ENCODE results near the gene PRR12.

The PRR12 gene

GRCh38 chr19:49651029-49651819 lies 60.2 kb downstream of the PRR12 start:
- DNase-seq, result no peak

- no peak for DNase-seq
These were observed 61.0 kb downstream of the PRR12 start for GRCh38 chr19:49651820-49652550.

GRCh38 chr19:49652551-49653465 lies 61.8 kb downstream of the PRR12 start:
- DNase-seq, result no peak

- DNase-seq, result no peak
These were observed 62.5 kb downstream of the PRR12 start for GRCh38 chr19:49653466-49653806.

GRCh38 chr19:49654581-49654980 lies 63.6 kb downstream of the PRR12 start:
- no peak for DNase-seq

GRCh38 chr19:49655570-49656455 lies 64.8 kb downstream of the PRR12 start:
- DNase-seq, result no peak

- DNase-seq, result no peak
These were observed 65.6 kb downstream of the PRR12 start for GRCh38 chr19:49656456-49657109.

- no peak for DNase-seq
These were observed 66.6 kb downstream of the PRR12 start for GRCh38 chr19:49657493-49658138.

- no peak for DNase-seq
These were observed 67.1 kb downstream of the PRR12 start for GRCh38 chr19:49658139-49658517.

GRCh38 chr19:49658566-49659442 lies 67.8 kb downstream of the PRR12 start:
- DNase-seq, result no peak

- no peak for DNase-seq
These were observed 69.5 kb downstream of the PRR12 start for GRCh38 chr19:49660338-49660961.

GRCh38 chr19:49662011-49662410 lies 71.0 kb downstream of the PRR12 start:
- DNase-seq, result no peak

GRCh38 chr19:49663224-49663623 lies 72.2 kb downstream of the PRR12 start:
- no peak for DNase-seq

- peak; percentile 92 for DNase-seq
These were observed 73.4 kb downstream of the PRR12 start for GRCh38 chr19:49664171-49665035.

- no peak for DNase-seq
These were observed 74.0 kb downstream of the PRR12 start for GRCh38 chr19:49665036-49665350.

- DNase-seq, result peak; percentile 96
These were observed 74.6 kb downstream of the PRR12 start, which contains the start of the genes BCL2L12 and IRF3 for GRCh38 chr19:49665351-49666119. Gene BCL2L12, plus strand, starts transcription at chr19:49665933. Its CDS starts 760 bp downstream, at chr19:49666693. Gene IRF3, minus strand, starts transcription at chr19:49665857. Its CDS starts 1,019 bp downstream, at chr19:49664838.

GRCh38 chr19:49666120-49666444 lies 75.1 kb downstream of the PRR12 start:
- no peak for DNase-seq

- DNase-seq, result no peak
These were observed 76.5 kb downstream of the PRR12 start for GRCh38 chr19:49667473-49667872.

Data from NCI-H82 (cell line).